Spleen (tissue), 7 donors: ENCODE data around the gene PROX1.

Experiments used
- POLR2A ChIP-seq, 3 donors: fragments of 450-650 bp; IDR thresholded peaks; one replicate each; pipeline ENCODE4 v1.5.1; 2017; ENCODE audit warnings: antibody characterized with exemption in 3 of 3, mild to moderate bottlenecking in 1 of 3
- POLR2AphosphoS5 ChIP-seq, 3 donors: sonication (generic); formaldehyde crosslinking; IDR thresholded peaks; one replicate each; pipeline ENCODE4 v1.5.1; 2017; ENCODE audit warnings: antibody characterized with exemption in 3 of 3
- TF ChIP-seq, protein P1 (sequence below), 11 experiments: fragments of 200-600 bp in 7 of 11; fragments of 450-650 bp in 4 of 11; sonication (generic) in 4 of 11; IDR thresholded peaks in 8 of 11; conservative IDR thresholded peaks in 3 of 11; 1 replicate in 7 of 11; 2 replicates in 4 of 11; pipeline versions ENCODE4 v1.4.0 to v1.8.0; 2016 to 2021; ENCODE audit warnings: antibody characterized with exemption in 11 of 11, inconsistent platforms in 4 of 11, mild to moderate bottlenecking in 1 of 11
- donor health status: DM: no; HTN: no; CAD: no; lungs with moderate emphysema.
- donor health status: DM: no; HTN: no; CAD: no.
- donor health status: DM: no; HTN: no; CAD: no.

DNA sequence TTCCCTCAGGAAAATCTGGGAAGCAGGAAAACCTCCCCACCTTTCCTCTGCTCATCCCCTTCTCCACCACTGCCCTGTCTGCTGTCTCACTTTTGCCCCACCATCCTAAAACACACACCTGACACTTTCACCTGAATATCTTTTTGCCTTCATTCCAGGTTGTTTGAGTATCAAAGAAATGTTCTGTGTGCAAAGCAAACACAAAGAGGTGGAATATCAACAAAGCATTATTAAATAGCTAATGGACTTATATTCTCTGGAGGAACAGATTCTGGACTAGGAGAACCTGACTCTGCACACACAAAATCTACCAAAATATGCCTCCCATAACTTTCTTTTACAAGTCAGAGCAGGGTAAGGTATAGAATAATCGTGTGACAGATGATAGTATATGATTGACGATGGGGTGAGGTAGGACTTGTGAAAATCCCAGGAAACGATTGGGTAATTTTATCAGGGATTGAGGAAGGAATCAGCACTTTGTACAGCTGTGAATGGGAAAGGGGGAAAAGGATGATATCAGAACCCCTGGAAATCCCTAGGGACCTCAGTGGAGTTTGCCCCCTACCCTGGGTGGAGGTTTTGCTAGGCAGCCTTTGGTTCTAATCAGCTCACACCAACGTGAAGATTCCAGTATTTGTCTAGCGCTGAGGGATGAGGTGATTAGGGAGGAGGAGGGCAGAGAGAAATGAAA is 87.7 kb downstream of the PROX1 start:
- TF ChIP-seq, protein P1, sequence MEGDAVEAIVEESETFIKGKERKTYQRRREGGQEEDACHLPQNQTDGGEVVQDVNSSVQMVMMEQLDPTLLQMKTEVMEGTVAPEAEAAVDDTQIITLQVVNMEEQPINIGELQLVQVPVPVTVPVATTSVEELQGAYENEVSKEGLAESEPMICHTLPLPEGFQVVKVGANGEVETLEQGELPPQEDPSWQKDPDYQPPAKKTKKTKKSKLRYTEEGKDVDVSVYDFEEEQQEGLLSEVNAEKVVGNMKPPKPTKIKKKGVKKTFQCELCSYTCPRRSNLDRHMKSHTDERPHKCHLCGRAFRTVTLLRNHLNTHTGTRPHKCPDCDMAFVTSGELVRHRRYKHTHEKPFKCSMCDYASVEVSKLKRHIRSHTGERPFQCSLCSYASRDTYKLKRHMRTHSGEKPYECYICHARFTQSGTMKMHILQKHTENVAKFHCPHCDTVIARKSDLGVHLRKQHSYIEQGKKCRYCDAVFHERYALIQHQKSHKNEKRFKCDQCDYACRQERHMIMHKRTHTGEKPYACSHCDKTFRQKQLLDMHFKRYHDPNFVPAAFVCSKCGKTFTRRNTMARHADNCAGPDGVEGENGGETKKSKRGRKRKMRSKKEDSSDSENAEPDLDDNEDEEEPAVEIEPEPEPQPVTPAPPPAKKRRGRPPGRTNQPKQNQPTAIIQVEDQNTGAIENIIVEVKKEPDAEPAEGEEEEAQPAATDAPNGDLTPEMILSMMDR (IDR thresholded peaks at IDR 0.05 in 8 of 11, conservative IDR thresholded peaks at IDR 0.05 in 3 of 11) = no peak
- TF ChIP-seq POLR2A (IDR thresholded peaks at IDR 0.05) = no peak
- TF ChIP-seq POLR2AphosphoS5 (IDR thresholded peaks at IDR 0.05) = no peak
